G401.6 (cell line): ENCODE results near the gene FOCAD.
A peak's percentile ranks its signal among the peaks of the same experiment; 100 is the strongest.

ENCODE experiments used
- FAIRE-seq: peaks from 2 replicates; lab custom pipeline; 2012; peaks lifted over from hg19 to GRCh38; lab: Jason Lieb, UNC

The FOCAD gene

GRCh38 chr9:20880271-20880670, 196.2 kb downstream of the FOCAD start:
- no peak for FAIRE-seq

- FAIRE-seq: peak; percentile 13
These were observed 196.6 kb downstream of the FOCAD start for GRCh38 chr9:20880675-20881074.

GRCh38 chr9:20884985-20885593, 201.0 kb downstream of the FOCAD start:
- peak; percentile 93 for FAIRE-seq

GRCh38 chr9:20898885-20899554, 215.0 kb downstream of the FOCAD start:
- FAIRE-seq: no peak

GRCh38 chr9:20903212-20903611, 219.2 kb downstream of the FOCAD start:
- no peak for FAIRE-seq

- no peak for FAIRE-seq
These were observed 220.9 kb downstream of the FOCAD start for GRCh38 chr9:20904995-20905394.

GRCh38 chr9:20906326-20906725, 222.3 kb downstream of the FOCAD start:
- no peak for FAIRE-seq

GRCh38 chr9:20908461-20908860, 224.4 kb downstream of the FOCAD start:
- FAIRE-seq: no peak

- FAIRE-seq: no peak
These were observed 230.5 kb downstream of the FOCAD start for GRCh38 chr9:20914556-20914955.

GRCh38 chr9:20921362-20921761, 237.3 kb downstream of the FOCAD start:
- FAIRE-seq: no peak

GRCh38 chr9:20925256-20926045, 241.4 kb downstream of the FOCAD start:
- no peak for FAIRE-seq

- FAIRE-seq: no peak
These were observed 245.2 kb downstream of the FOCAD start for GRCh38 chr9:20929276-20929675.

GRCh38 chr9:20930836-20931235, 246.8 kb downstream of the FOCAD start:
- FAIRE-seq: no peak

GRCh38 chr9:20940447-20941173, 256.6 kb downstream of the FOCAD start:
- no peak for FAIRE-seq

- FAIRE-seq: peak; percentile 97
These were observed 257.2 kb downstream of the FOCAD start for GRCh38 chr9:20941174-20941690.

GRCh38 chr9:20944507-20944906, 260.4 kb downstream of the FOCAD start:
- FAIRE-seq: no peak

- no peak for FAIRE-seq
These were observed 261.2 kb downstream of the FOCAD start for GRCh38 chr9:20945269-20945668.

GRCh38 chr9:20945856-20946255, 261.8 kb downstream of the FOCAD start:
- no peak for FAIRE-seq

GRCh38 chr9:20948703-20949102, 264.6 kb downstream of the FOCAD start:
- no peak for FAIRE-seq

GRCh38 chr9:20950707-20951106, 266.6 kb downstream of the FOCAD start:
- no peak for FAIRE-seq

- FAIRE-seq: no peak
These were observed 278.6 kb downstream of the FOCAD start for GRCh38 chr9:20962536-20963225.

- no peak for FAIRE-seq
These were observed 288.6 kb downstream of the FOCAD start for GRCh38 chr9:20972684-20973083.
